ENCODE measurements around the gene NGF.

DNA sequence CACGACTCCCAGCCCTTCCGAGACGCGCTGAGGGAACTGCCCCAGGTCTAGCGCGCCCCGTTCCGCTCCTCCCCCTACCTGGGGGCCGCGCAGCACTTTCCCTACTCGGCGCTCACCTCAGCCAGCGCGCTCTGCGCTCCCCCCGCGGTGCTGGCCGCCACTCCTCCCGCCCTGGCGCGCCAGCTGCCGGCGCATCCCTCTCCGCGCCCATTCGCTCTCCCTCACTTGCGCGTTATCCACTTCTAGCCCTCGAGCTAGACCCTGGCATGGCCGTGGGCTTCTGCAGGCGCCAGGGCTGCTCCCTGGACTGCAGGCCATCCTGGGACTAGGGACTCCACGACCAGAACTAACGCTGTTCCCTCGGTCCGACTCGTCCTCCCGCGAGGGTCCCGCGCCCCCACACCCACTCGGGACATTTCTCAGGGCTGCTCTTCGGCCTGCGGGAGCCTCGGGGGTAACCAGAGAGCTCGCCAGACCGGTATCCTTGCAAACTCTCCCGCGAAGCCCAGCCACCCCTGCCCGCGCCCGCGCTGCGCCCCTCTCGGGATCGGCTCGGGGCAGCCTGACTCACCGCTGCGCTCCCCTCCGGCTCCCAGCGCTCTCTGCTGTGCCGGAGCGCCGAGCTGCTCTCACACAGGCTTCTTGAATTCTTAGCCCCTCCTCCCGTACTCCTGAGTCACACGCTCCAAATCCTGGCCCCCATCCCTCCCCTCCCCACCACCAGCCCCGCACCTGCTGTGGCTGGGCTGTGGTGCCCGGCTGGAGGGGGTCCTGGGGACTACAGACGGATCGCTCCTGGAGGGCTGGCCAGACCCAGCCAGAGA is at the start of gene NGF:
- TF ChIP-seq POLR2AphosphoS5 (IDR thresholded peaks at IDR 0.05; ENCODE audit: low read depth, low read length) (no peak), SIN3A (IDR thresholded peaks at IDR 0.05; ENCODE audit: borderline replicate concordance, insufficient read depth, low read length) (no peak), TAF1 (IDR thresholded peaks at IDR 0.05; ENCODE audit: borderline replicate concordance, insufficient read depth, low read length) (no peak)
- TF ChIP-seq, protein P1, sequence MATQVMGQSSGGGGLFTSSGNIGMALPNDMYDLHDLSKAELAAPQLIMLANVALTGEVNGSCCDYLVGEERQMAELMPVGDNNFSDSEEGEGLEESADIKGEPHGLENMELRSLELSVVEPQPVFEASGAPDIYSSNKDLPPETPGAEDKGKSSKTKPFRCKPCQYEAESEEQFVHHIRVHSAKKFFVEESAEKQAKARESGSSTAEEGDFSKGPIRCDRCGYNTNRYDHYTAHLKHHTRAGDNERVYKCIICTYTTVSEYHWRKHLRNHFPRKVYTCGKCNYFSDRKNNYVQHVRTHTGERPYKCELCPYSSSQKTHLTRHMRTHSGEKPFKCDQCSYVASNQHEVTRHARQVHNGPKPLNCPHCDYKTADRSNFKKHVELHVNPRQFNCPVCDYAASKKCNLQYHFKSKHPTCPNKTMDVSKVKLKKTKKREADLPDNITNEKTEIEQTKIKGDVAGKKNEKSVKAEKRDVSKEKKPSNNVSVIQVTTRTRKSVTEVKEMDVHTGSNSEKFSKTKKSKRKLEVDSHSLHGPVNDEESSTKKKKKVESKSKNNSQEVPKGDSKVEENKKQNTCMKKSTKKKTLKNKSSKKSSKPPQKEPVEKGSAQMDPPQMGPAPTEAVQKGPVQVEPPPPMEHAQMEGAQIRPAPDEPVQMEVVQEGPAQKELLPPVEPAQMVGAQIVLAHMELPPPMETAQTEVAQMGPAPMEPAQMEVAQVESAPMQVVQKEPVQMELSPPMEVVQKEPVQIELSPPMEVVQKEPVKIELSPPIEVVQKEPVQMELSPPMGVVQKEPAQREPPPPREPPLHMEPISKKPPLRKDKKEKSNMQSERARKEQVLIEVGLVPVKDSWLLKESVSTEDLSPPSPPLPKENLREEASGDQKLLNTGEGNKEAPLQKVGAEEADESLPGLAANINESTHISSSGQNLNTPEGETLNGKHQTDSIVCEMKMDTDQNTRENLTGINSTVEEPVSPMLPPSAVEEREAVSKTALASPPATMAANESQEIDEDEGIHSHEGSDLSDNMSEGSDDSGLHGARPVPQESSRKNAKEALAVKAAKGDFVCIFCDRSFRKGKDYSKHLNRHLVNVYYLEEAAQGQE (IDR thresholded peaks at IDR 0.05; ENCODE audit: insufficient read depth in 1 of 2, low read depth in 2 of 2, low read length in 2 of 2), result no peak

Data from PFSK-1 (cell line).